Activated CD4-positive, alpha-beta T cell treated with anti-CD3 and anti-CD28 coated beads for 24 hours (primary cell): ENCODE results near the gene MAPK8IP1.

ENCODE experiments used
- DNase-seq, 2 donors: peaks; one replicate each; pipeline ENCODE4 v3.0.0-alpha.2; 2020; ENCODE audit warnings: low read depth in 2 of 2

The MAPK8IP1 gene

DNA sequence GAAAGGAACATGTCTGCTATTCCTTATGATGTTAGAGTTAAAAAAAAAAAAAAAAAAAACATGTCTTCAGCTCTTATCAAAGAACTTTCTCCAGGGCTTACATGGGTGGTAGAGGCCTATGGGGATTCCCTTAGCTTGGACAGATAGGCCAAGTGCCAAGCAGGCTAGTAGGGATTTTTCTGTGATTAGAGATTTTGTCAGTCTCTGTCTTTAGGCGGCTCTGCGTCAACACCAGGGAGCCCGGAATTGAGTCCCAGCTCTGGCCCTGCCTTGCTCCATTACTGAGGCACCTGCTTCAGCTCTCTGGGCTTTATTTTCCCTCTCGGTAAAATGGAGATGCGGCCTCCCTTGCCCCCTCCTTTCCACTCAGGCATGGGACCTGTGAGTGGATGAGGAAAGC lies 25.1 kb upstream of the MAPK8IP1 start:
- no peak for DNase-seq

GRCh38 chr11:45860764-45861510 lies 24.5 kb upstream of the MAPK8IP1 start:
- no peak for DNase-seq

DNA sequence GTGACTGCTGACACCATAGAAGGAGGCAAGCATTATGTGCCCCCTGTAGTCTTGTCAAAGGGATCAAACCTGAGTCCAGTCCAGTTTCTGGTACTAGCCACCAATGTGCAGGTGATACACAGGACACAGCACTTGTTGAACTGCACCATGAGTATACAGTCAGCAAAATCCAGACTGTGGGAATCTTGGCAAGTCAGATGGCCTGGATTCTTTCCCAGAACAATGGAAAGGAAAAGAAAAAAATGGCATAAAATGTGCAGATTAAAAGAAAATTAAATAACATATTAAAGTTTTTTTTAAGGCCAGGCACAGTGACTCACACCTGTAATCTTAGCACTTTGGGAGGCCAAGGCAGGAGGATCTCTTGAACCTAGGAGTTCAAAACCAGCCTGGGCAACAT lies 21.4 kb upstream of the MAPK8IP1 start:
- DNase-seq = no peak

- DNase-seq = no peak
Observed at GRCh38 chr11:45869551-45869950, 15.9 kb upstream of the MAPK8IP1 start.

GRCh38 chr11:45870706-45871105 lies 14.7 kb upstream of the MAPK8IP1 start:
- DNase-seq = no peak

- DNase-seq = no peak
Observed at GRCh38 chr11:45871638-45872037, 13.8 kb upstream of the MAPK8IP1 start.

DNA sequence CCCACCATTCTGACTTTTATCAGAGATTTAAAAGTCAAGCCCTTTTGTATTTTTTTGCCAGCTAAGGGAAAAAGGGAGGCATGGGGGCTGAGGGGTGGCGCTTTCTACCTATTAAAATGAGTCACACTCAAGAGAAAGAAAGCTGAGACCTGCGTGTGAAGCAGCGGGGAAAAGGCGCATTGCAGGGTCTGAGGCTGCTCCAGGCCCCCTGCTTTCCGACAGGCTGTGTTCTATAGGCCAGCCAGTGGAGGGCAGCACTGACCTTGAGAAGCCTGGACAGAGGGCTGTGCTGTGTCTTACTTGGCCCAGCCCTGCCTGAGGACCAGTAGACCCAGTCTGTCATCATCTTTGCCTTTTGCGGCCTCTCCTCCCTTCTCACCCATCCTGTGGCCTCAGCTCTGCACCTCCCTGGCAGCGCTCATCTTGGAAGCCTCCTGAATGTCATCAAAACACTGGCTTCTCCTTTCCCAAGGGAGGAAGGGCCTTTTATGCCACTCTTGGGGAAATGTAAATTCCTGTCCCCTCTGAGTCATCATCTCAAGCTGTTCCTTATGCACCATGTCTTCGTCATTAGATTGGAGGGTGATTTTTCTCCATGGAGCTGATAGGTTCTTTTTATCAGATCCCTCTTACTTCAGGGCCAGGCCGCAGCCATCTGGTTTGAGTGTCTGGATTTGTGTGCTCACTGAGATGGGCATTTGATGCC lies 12.6 kb upstream of the MAPK8IP1 start:
- peak in 1 of 2 donors; percentile 13 for DNase-seq

- no peak for DNase-seq
Observed at GRCh38 chr11:45876401-45876800, 9.1 kb upstream of the MAPK8IP1 start.

- no peak for DNase-seq
Observed at GRCh38 chr11:45877221-45877620, 8.2 kb upstream of the MAPK8IP1 start.

- no peak for DNase-seq
Observed at GRCh38 chr11:45877845-45878244, 7.6 kb upstream of the MAPK8IP1 start.

GRCh38 chr11:45879803-45880686 lies 5.4 kb upstream of the MAPK8IP1 start:
- DNase-seq = no peak

DNA sequence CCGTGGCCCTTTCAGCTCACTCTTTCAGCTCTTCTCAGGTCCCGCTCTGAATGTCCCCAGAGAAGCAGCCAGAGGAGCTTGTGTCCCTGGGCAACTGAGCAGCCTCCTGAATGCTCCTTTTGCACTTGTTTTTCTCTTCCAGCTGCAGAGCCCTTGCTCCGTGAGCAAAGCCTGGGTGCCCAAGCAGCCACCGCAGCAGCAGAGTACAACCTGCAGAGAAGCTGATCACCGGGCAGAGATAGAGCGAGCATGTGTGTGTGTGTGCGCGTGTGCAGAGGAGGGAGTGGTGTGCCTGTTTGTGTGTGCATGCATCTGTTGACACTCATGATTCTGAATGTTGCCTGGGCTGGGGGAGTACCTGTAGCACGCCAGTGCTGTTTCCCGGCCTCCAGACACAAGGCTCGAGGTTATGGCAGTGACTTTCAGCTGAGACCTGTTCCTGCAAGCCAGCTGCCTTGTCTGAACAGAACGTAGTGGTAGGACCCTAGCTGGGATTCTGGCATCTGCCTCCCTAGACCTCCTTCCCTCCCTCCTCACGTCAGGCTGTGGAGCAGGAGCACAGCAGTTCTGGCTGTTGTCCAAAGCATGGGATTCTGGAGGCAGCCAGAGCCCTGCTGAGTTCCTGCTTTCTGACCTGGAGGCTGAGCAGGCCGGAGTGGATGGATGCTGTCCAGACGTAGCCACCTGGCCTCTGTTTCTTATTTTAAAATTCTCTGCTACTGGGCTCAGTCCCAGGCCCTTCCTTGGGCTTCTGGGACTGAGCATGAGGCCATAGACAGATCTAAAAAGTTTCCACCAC lies 4.5 kb upstream of the MAPK8IP1 start:
- DNase-seq = no peak

- DNase-seq = no peak
Observed at GRCh38 chr11:45881708-45882368, 3.6 kb upstream of the MAPK8IP1 start.

DNA sequence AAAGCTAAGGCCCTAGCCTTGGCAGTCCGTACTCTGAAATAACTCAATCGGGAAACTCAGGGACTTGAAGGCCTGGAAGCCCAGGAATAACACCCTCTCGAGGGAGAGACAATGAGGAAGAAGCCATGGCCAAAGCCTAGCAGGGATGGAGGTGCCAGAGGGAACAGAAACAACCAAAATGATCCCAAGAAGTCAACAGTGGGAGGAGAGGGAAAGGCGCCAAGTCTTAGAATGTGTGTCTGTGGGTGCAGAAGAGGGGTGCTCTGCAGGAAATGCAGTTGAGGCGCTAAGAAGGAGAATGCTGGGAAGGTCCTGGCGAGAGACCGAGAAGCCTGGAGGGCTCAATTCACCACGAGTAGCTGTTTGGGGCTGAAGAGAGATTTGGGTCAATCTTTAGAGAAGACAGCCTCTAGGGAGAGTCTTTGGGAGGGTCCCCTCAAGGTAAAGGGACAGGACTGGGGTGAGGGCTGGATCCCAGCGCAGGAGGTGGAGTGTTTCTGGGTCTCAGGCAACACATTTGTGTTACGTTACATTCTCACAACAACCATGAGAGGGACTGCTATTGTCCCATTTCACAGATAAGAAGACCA lies 760 bp upstream of the MAPK8IP1 start:
- DNase-seq = no peak

GRCh38 chr11:45885921-45886721 lies 670 bp downstream of the MAPK8IP1 start:
- no peak for DNase-seq

- DNase-seq = no peak
Observed at GRCh38 chr11:45886816-45887520, 1.5 kb downstream of the MAPK8IP1 start.

- DNase-seq = no peak
Observed at GRCh38 chr11:45887587-45887986, 2.1 kb downstream of the MAPK8IP1 start.

- no peak for DNase-seq
Observed at GRCh38 chr11:45889555-45889954, 4.1 kb downstream of the MAPK8IP1 start.

DNA sequence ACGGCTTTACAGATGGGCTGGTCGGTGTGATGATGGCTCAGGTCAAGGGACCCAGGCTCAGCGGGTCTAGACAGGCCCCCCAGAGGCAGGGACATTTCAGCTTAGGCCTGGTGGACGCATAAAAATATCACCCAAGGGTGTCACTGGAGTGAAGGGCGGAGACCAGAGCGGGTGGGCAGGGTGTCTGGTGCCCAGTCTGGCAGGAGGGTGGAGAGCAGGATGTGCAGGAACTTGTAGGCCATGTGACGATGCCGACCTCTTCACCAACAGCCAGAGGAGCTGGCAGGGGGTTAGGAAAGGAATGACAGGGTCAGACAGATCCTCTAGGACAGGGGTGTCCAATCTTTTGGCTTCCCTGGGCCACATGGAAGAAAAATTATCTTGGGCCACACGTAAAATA lies 4.5 kb downstream of the MAPK8IP1 start:
- DNase-seq = no peak
